GM20431 (cell line): ENCODE data around the gene TMPRSS12.
"Not testable (repeated sequence)": the region's sequence is repeated elsewhere in the genome, so short reads cannot be mapped to it uniquely, and the experiment has no call there.

Source experiments
- in situ Hi-C: fragments of 300-500 bp; cut with MseI, MboI; formaldehyde crosslinking; loops from one replicate; pipeline ENCODE4 v1.15.0; 2020; ENCODE audit warnings: low sequenced_read_pairs; ENCODE audit not compliant: unreplicated experiment

TMPRSS12 gene

GRCh38 chr12:50842637-50843493 lies at the start of gene TMPRSS12:
Gene TMPRSS12 (plus strand): TSS chr12:50842926. CDS start chr12:50842965, 39 bp downstream.
- in situ Hi-C loops = no loop called here

DNA sequence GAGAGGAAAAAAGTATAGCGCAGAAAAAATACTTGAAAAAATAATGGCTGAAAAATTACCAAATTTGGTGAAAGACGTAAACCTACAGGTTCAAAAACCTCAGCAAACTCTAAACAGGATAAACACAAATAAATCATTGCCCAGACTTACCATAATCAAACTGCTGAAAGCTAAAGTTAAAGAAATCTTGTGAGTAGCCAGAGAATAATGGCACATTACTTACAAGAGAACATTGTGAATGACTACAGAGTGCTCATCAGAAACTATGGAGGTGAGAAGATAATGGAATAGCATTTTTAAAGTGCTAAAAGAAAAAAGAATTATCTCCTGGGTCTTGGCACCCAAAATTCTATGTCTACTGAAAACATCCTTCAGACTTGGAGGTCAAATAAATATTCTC lies 42.8 kb upstream of the TMPRSS12 start:
- in situ Hi-C loops = no loop called here

DNA sequence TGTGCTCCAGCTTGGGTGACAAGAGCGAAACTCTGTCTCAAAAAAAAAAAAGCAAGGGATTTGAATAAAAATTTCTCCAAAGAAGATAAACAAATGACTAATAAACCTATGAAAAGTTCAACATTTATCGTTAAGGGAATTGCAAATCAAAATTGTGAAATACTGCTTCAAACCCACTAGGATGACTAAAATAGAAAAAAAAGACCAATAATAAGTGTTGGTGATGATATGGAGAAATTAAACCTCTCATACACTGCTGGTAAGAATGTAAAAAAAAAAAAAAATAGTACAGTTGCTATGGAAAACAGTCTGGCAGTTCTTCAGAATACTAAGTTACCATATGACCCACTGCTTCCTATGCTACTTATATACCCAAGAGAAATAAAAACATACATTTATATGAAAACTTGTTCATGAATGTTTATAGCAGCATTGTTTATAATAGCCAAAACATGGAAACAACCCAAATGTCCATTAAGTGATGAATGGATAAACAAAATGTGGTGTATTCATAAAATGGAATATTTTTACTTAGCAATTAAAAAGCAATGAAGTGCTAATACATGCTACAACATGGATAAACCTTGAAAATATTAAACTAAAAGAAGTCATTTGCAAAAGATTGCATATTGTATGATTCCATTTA lies 39.4 kb upstream of the TMPRSS12 start:
- in situ Hi-C loops = no loop called here

GRCh38 chr12:50806176-50806575 lies 36.5 kb upstream of the TMPRSS12 start:
- in situ Hi-C loops = no loop called here

- in situ Hi-C loops = not testable (repeated sequence)
Observed at GRCh38 chr12:50809131-50809530, 33.6 kb upstream of the TMPRSS12 start.

GRCh38 chr12:50814921-50815320 lies 27.8 kb upstream of the TMPRSS12 start:
- in situ Hi-C loops = not testable (repeated sequence)

GRCh38 chr12:50820177-50820576 lies 22.5 kb upstream of the TMPRSS12 start:
- in situ Hi-C loops = loop anchor here (10.0 kb wide), 1 partner anchor 175 kb away; no protein-coding TSS in a partner anchor

DNA sequence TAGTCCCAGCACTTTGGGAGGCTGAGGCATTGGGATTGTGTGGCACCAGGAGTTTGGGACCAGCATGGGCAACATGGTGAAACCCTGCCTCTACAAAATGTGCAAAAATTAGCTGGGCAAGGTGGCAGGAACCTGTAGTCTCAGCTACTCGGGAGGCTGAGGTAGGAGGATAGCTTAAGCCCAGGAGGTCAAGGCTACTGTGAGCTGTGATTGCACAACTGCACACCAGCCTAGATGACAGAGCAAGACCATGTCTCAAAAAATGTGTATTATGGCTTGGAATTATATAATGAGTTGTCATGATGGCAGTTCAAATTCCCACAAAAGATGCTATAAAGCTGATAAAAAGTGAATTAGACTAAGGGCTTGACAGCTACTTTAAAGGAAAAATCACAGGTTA lies 20.6 kb upstream of the TMPRSS12 start:
- in situ Hi-C loops = loop anchor here (10.0 kb wide), 1 partner anchor 173 kb away; no protein-coding TSS in a partner anchor

DNA sequence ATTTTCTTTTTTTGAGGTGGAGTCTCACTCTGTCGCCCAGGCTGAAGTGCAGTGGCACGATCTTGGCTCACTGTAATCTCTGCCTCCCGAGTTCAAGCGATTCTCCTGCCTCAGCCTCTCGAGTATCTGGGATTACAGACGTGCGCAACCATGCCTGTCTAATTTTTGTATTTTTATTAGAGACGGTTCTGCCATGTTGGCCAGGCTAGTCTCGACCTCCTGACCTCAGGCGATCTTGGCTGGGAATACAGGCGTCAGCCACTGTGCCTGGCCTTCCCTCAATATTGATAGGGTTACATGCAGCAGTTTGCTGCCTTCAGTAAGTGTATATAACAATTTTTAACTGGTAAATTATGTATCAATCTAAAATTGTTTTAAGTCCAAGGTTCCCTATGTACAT lies 19.0 kb upstream of the TMPRSS12 start:
- in situ Hi-C loops = loop anchor here (10.0 kb wide), 1 partner anchor 171 kb away; no protein-coding TSS in a partner anchor

DNA sequence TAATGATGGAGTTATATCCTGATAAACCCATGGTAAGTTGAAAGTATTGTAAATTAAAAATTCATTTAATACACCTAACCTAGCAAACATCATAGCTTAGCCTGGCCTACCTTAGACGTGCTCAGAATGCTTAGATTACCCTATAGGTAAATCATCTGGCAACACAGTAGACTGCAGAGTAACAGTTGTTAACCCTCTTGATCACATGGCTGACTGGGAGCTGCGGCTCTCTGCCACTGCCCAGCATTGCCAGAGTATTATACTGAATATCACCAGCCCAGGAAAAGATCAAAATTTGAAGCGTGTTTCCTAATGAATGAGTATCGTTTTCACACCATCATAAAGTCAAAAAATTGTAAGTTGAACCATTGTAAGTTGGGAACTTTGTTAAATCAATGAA lies 17.8 kb upstream of the TMPRSS12 start:
- in situ Hi-C loops = loop anchor here (10.0 kb wide), 1 partner anchor 170 kb away; no protein-coding TSS in a partner anchor

- in situ Hi-C loops = loop anchor here (10.0 kb wide), 1 partner anchor 169 kb away; no protein-coding TSS in a partner anchor
Observed at GRCh38 chr12:50825372-50825838, 17.3 kb upstream of the TMPRSS12 start.

- in situ Hi-C loops = loop anchor here (10.0 kb wide), 1 partner anchor 167 kb away; no protein-coding TSS in a partner anchor
Observed at GRCh38 chr12:50828121-50828520, 14.6 kb upstream of the TMPRSS12 start.

DNA sequence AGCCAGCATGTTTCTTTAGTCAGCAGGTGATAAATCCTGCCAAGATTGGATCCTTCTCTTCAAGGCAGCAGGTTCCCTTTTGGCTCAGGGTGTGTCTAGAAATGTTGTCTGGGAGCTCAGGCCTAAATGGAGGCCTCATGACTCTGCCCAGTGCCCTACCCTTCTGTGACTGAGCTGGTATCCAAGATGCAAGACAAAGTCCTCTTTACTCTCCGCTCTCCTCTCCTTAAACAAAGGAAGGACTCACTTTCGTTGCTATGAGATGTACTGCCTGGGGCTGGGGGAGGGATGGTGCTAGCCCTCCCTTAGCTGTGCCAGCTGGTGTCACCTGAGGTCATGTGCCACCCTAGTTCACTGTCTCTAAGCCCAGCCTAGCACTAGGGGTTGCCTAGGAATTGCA lies 13.8 kb upstream of the TMPRSS12 start:
- in situ Hi-C loops = loop anchor here (10.0 kb wide), 1 partner anchor 166 kb away; no protein-coding TSS in a partner anchor

GRCh38 chr12:50833801-50834200 lies 8.9 kb upstream of the TMPRSS12 start:
- in situ Hi-C loops = not testable (repeated sequence)

DNA sequence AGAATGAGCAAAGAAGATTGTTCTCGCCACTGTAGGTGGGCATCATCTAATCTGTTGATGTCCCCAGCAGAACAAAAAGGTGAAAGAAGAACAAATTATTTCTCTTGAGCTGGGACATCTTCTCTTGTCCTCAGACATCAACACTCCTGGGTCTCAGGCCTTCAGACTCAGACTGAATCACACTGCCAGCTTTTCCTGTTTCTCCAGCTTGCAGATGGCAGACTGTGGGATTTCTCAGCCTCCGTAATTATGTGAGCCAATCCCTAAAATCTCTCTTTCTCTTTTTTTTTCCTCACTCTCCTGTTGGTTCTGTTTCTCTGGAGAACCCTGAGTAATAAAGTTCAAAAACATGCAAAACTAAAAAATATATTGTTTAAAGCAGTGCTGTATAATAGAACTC lies 3.7 kb upstream of the TMPRSS12 start:
- in situ Hi-C loops = no loop called here

DNA sequence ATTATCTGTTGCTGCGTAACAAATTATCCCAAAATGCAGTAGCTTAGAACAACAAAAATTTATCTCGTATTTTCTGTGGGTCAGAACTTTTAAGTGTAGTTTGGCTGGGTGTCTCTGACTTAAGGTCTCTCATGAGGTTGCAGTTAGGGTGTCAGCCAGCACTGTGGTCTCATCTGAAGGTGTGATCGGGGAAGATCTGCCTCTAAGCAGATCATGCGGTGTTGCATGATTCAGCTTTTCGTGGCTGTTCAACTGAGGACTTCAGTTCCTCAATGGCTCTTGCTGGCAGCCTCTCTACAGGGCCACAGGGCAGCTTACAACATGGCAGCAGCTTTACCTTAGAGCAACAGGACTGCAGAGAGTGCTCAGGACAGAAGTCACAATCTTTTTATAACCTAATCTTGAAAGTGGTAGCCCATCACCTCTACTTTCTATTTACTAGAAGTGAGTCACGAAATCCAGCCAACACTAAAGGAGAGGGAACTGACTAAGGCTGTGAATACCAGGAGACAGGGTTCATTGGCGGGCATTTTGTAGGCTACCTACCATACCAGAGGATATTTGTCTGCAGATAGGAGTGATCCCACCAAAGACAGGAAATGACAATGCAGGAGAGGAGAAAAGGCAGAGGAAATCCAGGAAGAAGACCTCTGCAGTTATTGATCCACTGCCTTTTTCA lies 1.8 kb upstream of the TMPRSS12 start:
- in situ Hi-C loops = no loop called here

DNA sequence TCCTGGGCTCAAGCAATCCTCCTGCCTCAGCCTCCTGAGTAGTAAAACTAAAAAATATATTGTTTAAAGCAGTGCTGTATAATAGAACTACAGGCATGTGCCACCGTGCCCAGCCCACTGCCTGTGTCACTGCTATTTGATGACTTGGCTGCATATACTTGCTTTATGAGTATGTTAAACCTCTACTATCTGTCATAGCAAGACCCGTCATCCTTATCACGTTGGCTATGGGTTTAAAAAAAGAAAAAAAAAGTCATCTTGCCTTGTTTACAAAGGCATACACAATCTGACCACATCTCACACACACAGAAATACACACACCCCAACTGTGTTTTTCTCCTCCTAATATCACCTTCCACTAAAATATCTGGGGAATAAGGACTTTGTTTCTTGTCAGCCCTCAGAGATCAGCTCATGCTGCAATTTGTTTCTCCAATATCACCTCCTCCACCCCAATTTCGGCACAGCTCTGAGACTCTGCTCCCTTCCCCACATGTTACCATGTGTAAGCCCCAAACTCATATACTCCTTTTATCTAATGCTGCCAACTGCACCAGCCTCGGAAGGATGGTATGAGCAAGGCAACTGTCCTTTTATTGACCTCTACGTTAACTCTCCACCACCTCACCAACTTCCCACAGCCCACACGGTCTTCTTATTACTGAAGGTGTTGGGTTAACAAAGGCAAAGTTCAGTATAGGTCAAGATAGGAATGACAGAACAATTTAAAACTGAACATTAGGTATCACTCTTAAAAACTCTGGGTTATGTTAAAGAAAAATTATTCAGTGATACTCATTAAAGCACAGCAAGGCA lies 802 bp upstream of the TMPRSS12 start:
- in situ Hi-C loops = no loop called here

- in situ Hi-C loops = no loop called here
Observed at GRCh38 chr12:50845021-50845647, 2.4 kb downstream of the TMPRSS12 start.

DNA sequence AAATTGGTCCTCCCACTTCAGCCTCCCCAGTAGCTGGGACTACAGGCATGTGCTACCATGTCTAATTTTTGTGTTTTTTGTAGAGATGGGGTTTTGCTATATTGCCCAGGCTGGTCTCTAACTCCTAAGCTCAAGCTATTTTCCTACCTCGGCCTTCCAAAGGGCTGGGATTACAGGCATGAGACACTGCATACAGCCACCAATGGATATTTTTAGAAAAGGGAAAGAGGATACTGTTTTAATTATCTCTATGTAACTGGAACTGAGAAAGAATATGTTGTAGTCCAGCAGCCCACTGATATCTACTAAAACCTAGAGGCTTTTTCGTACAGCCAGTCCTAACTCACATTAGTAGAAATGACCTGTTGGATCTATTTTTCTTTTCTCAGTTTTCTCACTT lies 6.2 kb downstream of the TMPRSS12 start:
- in situ Hi-C loops = no loop called here
